ENCODE data around the gene PLIN5. TPM values are rescaled to one million over a fixed set of nuclear protein-coding genes. Genes with fewer than 3 reads are reported as not detected.

Gene PLIN5
- total RNA-seq, 4 donors from 2014 or later = 1.8 to 16.4 (median 5.6) TPM

DNA sequence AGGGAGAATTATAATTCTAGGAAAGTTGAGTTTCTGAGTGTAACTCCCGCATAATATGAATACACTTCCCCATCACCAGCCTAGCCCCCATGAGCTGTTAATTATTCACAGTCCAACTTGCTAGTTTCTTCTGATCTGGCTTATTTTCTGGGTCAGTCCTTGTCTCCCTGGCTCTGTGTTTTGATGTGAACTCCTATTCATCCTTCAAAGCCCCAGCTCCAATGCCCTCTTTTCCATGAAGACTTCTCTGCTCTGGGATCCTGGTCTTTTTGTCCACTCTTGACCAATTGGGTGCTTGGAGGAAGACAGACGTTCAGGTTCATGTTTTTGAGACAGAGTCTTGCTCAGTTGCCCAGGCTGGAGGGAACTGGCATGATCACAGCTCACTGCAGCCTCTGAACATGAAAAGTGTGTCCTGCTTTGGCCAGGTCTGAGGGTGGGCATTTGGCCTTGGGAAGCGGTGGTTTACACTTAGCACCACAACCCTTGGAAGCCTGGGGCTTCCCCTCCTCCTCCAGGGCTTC, 4.2 kb upstream of the PLIN5 start:
- Histone ChIP-seq H3K4me1 (peaks cover 13% of the 10 kb centered on the region), H3K36me3 (no peaks in the 10 kb centered on the region), H3K27ac (peak overlapping the region; percentile 25), H3K4me3 (no peak overlapping the region), H3K27me3 (peaks cover 44% of the 10 kb centered on the region), H3K9me3 (no peaks in the 10 kb centered on the region)
- no peak for TF ChIP-seq POLR2A (IDR thresholded peaks at IDR 0.05)
- TF ChIP-seq, protein P1, sequence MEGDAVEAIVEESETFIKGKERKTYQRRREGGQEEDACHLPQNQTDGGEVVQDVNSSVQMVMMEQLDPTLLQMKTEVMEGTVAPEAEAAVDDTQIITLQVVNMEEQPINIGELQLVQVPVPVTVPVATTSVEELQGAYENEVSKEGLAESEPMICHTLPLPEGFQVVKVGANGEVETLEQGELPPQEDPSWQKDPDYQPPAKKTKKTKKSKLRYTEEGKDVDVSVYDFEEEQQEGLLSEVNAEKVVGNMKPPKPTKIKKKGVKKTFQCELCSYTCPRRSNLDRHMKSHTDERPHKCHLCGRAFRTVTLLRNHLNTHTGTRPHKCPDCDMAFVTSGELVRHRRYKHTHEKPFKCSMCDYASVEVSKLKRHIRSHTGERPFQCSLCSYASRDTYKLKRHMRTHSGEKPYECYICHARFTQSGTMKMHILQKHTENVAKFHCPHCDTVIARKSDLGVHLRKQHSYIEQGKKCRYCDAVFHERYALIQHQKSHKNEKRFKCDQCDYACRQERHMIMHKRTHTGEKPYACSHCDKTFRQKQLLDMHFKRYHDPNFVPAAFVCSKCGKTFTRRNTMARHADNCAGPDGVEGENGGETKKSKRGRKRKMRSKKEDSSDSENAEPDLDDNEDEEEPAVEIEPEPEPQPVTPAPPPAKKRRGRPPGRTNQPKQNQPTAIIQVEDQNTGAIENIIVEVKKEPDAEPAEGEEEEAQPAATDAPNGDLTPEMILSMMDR (IDR thresholded peaks at IDR 0.05) = no peak
- no peak for TF ChIP-seq EP300 (IDR thresholded peaks at IDR 0.05)
- no peak for TF ChIP-seq POLR2AphosphoS5 (IDR thresholded peaks at IDR 0.05)
- no peak for DNase-seq (ENCODE audit: low spot score in 2 of 2)
- WGBS = 85% methylated on average over 3 of the region's 3 CpGs

DNA sequence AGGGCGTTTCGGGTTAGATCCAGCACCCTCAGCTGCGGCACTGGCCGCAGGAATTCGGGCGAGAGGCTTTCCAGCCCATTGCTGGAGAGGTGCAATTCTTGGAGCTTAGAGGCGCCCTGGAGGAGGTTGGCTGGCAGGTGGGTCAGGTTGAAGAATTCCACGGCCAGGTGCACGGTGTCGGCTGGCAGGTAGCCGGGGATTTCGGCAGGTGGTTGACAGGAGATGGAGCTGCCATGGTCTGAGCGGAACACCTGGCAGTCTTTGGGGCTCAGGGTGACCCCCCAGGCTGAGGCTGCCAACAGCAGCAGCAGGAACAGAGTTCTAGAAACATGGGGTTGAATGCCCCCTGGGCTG, 3.6 kb upstream of the PLIN5 start:
- H3K27ac ChIP-seq = no peak overlapping the region

DNA sequence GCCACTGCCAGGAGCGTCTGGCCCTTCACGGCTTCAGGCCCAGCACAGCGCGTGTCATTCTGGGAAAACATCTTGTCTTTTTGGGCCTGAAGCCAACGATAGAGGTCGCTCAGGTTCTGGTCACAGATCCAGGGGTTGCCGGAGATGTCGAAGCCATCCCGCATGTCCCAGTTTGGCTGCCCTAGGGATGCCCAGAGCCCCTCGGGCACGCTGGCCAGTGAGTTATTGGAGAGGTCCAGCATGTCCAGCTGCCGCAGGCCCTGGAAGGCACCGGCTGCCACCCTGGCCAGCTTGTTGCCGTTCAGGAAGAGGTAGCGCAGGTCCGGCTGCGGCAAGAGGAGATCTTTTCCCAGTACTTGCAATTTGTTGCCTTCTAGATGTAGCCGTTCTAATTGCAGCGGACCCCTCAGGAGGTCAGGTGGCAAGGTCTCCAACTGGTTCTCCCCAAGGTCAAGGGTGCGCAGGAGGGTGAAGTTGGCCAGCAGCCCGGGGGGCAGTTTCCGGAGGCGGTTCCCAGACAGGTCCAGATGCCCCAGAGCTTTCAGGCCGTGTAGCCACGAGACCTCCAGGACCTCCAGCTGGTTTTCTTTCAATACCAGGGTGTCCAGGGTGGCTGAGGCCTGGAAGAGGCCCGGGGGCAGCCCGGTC, 3.1 kb upstream of the PLIN5 start:
- TF ChIP-seq POLR2A (IDR thresholded peaks at IDR 0.05) (no peak), EP300 (IDR thresholded peaks at IDR 0.05) (no peak), POLR2AphosphoS5 (IDR thresholded peaks at IDR 0.05) (no peak)
- TF ChIP-seq, protein P1 (IDR thresholded peaks at IDR 0.05) = no peak
- Histone ChIP-seq H3K4me1 (peaks cover 13% of the 10 kb centered on the region), H3K4me3 (no peak overlapping the region)

More for the DNA sequence above, 3.6 kb upstream of the PLIN5 start:
- H3K4me1 ChIP-seq = peaks cover 13% of the 10 kb centered on the region
- peaks cover 44% of the 10 kb centered on the region for H3K27me3 ChIP-seq
- no peak for TF ChIP-seq POLR2AphosphoS5 (IDR thresholded peaks at IDR 0.05)
- no peak for TF ChIP-seq EP300 (IDR thresholded peaks at IDR 0.05)
- TF ChIP-seq, protein P1 (IDR thresholded peaks at IDR 0.05) = no peak
- TF ChIP-seq POLR2A (IDR thresholded peaks at IDR 0.05) = no peak
- no peaks in the 10 kb centered on the region for H3K9me3 ChIP-seq
- H3K36me3 ChIP-seq = no peaks in the 10 kb centered on the region
- DNase-seq (ENCODE audit: low spot score in 2 of 2) = no peak
- WGBS = 68% methylated on average over 3 of the region's 13 CpGs
- no peak overlapping the region for H3K4me3 ChIP-seq

DNA sequence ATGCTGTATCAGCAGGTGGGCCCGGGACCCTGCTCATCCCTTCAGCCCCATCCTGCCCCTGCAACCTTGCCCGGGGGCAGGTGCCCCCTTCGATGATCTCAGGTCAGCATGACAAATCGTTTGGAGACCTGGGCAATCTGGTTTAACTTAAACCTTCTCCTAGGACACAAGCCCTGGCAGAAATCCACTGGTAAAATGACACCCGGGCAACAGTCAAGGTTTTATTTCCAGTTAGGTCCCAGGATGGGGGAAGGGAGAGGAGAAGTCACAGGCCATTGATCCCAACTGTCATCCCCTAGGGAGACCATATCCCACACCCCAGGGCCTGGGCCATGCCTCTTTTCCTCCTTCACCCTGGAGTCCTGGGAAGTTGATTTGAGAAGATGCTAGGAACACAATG, 1.8 kb upstream of the PLIN5 start:
- Histone ChIP-seq H3K9me3 (no peaks in the 10 kb centered on the region), H3K4me3 (no peak overlapping the region), H3K36me3 (no peaks in the 10 kb centered on the region), H3K27me3 (peaks cover 44% of the 10 kb centered on the region), H3K27ac (no peak overlapping the region), H3K4me1 (peaks cover 13% of the 10 kb centered on the region)
- DNase-seq (ENCODE audit: low spot score in 2 of 2) = no peak
- 41% methylated on average over 4 of the region's 5 CpGs for WGBS
- no peak for TF ChIP-seq POLR2A (IDR thresholded peaks at IDR 0.05)
- no peak for TF ChIP-seq POLR2AphosphoS5 (IDR thresholded peaks at IDR 0.05)
- TF ChIP-seq, protein P1 (IDR thresholded peaks at IDR 0.05) = no peak
- TF ChIP-seq EP300 (IDR thresholded peaks at IDR 0.05) = no peak

More for the DNA sequence above, 3.1 kb upstream of the PLIN5 start:
- Histone ChIP-seq H3K27ac (no peak overlapping the region), H3K9me3 (no peaks in the 10 kb centered on the region), H3K36me3 (no peaks in the 10 kb centered on the region), H3K27me3 (peaks cover 44% of the 10 kb centered on the region)
- 56% methylated on average over 10 of the region's 27 CpGs for WGBS
- DNase-seq (ENCODE audit: low spot score in 2 of 2) = no peak

DNA sequence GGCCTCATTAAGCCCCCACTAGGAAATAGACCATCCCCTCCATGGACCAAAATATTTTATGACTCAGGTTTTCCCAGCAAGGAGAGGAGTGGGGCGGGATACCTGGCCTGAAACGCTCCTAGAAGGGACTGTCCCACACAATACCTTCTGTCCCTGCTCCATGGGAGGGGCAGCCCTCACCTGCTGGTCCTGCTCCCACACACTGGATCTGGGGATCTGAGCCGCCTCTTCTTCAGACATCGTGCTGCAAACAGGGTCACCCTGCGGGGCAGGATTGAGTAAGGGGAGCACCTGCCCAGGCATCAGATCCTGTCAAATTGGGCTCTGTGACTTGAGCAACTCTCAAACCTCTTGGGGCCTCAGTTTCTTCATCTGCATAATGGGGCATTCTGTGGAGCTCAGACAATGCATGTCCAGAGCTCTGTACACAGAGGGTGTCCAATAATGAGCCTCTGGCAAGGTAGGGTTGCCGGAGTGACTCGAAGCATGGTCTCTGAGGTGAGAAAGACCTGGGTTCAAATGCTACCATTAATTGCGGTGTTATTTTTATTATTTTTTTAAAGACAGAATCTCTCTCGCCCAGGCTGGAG, 1.1 kb downstream of the PLIN5 start:
- no peak overlapping the region for H3K4me3 ChIP-seq
- peaks cover 8% of the 10 kb centered on the region for H3K4me1 ChIP-seq
- peak in 1 of 2 donors; percentile 59 for DNase-seq (ENCODE audit: low spot score in 2 of 2)
- H3K27me3 ChIP-seq = peaks cover 36% of the 10 kb centered on the region
- 80% methylated on average over 6 of the region's 9 CpGs for WGBS
- no peaks in the 10 kb centered on the region for H3K9me3 ChIP-seq
- H3K36me3 ChIP-seq = no peaks in the 10 kb centered on the region
- no peak for TF ChIP-seq POLR2AphosphoS5 (IDR thresholded peaks at IDR 0.05)
- TF ChIP-seq POLR2A (IDR thresholded peaks at IDR 0.05) = no peak
- TF ChIP-seq EP300 (IDR thresholded peaks at IDR 0.05) = no peak
- TF ChIP-seq, protein P1 (IDR thresholded peaks at IDR 0.05) = no peak
- no peak overlapping the region for H3K27ac ChIP-seq
